GM12875 (cell line): ENCODE measurements around the gene ZNF10.

Experiments used
- H3K4me3 ChIP-seq: one replicate; pipeline ENCODE4 v1.5.1; 2011; ENCODE audit warnings: low read depth, low read length, control low read depth
- TF ChIP-seq, protein P1 (sequence below): IDR thresholded peaks from 2 replicates; pipeline ENCODE4 v1.5.1; 2011; ENCODE audit warnings: low read depth, mild to moderate bottlenecking, control low read depth, inconsistent platforms, low read length, moderate library complexity, borderline replicate concordance; ENCODE audit not compliant: insufficient read depth

The ZNF10 gene

DNA sequence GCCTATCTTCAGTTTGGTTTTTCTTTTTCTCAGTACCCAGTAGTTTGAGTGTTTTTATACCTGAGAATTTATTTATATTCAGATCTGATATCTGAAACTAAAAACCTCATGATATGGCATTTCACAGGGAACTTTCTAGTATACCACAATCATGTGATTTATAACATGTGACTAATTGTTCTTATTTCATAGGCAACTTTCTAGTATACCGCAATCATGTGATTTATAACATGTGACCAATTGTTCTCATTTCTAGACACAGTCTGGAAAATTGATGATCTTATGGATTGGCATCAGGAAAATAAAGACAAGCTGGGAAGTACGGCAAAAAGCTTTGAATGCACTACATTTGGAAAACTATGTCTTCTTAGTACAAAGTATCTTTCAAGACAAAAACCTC is 71.5 kb downstream of the ZNF10 start:
- H3K4me3 ChIP-seq = no peak overlapping the region
- TF ChIP-seq, protein P1, sequence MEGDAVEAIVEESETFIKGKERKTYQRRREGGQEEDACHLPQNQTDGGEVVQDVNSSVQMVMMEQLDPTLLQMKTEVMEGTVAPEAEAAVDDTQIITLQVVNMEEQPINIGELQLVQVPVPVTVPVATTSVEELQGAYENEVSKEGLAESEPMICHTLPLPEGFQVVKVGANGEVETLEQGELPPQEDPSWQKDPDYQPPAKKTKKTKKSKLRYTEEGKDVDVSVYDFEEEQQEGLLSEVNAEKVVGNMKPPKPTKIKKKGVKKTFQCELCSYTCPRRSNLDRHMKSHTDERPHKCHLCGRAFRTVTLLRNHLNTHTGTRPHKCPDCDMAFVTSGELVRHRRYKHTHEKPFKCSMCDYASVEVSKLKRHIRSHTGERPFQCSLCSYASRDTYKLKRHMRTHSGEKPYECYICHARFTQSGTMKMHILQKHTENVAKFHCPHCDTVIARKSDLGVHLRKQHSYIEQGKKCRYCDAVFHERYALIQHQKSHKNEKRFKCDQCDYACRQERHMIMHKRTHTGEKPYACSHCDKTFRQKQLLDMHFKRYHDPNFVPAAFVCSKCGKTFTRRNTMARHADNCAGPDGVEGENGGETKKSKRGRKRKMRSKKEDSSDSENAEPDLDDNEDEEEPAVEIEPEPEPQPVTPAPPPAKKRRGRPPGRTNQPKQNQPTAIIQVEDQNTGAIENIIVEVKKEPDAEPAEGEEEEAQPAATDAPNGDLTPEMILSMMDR = no peak

DNA sequence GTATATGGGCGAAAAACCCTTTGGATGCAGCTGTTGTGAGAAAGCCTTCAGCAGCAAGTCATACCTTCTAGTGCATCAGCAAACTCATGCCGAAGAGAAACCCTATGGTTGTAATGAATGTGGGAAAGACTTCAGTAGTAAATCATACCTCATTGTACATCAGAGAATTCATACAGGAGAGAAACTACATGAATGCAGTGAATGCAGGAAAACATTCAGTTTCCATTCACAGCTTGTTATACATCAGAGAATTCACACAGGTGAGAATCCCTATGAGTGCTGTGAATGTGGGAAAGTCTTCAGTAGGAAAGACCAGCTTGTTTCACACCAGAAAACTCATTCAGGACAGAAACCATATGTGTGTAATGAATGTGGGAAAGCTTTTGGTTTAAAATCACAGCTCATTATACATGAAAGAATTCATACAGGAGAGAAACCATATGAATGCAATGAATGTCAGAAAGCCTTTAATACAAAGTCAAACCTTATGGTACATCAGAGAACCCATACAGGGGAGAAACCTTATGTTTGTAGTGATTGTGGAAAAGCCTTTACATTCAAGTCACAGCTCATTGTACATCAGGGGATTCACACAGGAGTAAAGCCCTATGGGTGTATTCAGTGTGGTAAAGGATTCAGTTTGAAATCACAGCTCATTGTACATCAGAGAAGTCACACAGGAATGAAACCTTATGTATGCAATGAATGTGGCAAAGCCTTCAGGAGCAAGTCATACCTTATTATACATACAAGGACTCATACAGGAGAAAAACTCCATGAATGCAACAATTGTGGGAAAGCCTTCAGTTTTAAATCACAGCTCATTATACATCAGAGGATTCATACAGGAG is 72.3 kb downstream of the ZNF10 start:
- TF ChIP-seq, protein P1 = no peak
- H3K4me3 ChIP-seq = no peak overlapping the region

DNA sequence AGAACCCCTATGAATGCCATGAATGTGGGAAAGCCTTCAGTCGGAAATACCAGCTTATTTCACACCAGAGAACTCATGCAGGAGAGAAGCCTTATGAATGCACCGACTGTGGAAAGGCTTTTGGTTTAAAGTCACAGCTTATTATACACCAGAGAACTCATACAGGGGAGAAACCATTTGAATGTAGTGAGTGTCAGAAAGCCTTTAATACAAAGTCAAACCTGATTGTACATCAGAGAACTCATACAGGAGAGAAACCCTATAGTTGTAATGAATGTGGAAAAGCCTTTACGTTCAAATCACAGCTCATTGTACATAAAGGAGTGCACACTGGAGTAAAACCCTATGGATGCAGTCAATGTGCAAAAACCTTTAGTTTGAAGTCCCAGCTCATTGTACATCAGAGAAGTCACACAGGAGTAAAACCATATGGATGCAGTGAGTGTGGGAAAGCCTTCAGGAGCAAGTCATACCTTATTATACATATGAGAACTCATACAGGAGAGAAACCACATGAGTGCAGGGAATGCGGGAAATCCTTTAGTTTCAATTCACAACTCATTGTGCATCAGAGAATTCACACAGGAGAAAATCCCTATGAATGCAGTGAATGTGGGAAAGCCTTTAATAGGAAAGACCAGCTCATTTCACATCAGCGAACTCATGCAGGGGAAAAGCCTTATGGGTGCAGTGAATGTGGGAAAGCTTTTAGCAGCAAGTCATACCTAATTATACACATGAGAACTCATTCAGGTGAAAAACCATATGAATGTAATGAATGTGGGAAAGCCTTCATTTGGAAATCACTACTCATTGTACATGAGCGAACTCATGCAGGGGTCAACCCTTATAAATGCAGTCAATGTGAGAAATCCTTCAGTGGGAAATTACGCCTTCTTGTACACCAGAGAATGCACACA is 73.2 kb downstream of the ZNF10 start:
- no peak overlapping the region for H3K4me3 ChIP-seq
- TF ChIP-seq, protein P1 = no peak

DNA sequence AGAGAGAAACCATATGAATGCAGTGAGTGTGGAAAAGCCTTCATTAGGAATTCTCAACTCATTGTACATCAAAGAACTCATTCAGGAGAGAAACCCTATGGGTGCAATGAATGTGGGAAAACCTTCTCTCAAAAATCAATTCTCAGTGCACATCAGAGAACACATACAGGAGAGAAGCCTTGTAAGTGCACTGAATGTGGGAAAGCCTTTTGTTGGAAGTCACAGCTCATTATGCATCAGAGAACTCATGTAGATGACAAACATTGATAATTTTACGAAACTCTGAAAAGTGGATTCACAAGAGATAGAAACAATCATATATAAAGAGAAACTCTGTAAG is 73.8 kb downstream of the ZNF10 start:
- H3K4me3 ChIP-seq = no peak overlapping the region
- TF ChIP-seq, protein P1 = no peak

DNA sequence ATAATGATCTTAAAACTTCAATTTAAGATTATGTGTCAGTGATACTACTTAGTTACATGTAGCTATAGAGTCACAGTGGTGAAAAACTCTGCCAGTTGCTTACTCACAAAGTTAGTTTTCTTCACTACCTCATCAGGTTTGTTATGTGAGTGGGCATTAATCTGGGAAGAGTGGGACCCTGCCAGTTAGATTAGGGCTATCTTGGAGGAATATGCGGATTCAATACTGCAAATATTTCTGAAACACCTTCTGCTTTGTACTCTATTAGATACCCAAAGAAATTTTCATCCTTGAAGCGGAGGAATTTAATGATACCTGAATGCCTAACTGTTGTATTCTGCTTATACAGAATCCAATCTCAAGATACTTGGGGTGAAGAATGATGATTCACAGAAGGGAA is 76.0 kb downstream of the ZNF10 start:
- TF ChIP-seq, protein P1 = no peak
- H3K4me3 ChIP-seq = no peak overlapping the region
